Kidney (tissue), 14 donors: ENCODE results near the gene NBL1. TPM values are rescaled to one million over a fixed set of nuclear protein-coding genes. Genes with fewer than 3 reads are reported as not detected.

ENCODE experiments used
- DNase-seq, 5 donors: peaks; one replicate each; pipeline ENCODE4 v3.0.0-alpha.2; 2013 to 2020
- FAIRE-seq: peaks from 2 replicates; lab custom pipeline; 2012; peaks lifted over from hg19 to GRCh38; lab: Jason Lieb, UNC
- H3K27ac ChIP-seq, 2 donors: one replicate each; pipeline ENCODE4 v1.7.0; 2013; ENCODE audit warnings: low read depth in 2 of 2, low read length in 2 of 2, inconsistent platforms in 1 of 2
- H3K27me3 ChIP-seq: one replicate; pipeline ENCODE4 v1.7.1; 2013; ENCODE audit warnings: low read length, inconsistent platforms; ENCODE audit not compliant: control insufficient read depth, insufficient read depth
- H3K36me3 ChIP-seq, 3 donors: one replicate each; pipeline versions ENCODE4 v1.7.0 to v1.7.1; 2013; ENCODE audit warnings: low read length in 3 of 3, control low read depth in 1 of 3, inconsistent platforms in 1 of 3; ENCODE audit not compliant: insufficient read depth in 3 of 3, control insufficient read depth in 2 of 3
- H3K4me1 ChIP-seq, 3 donors: one replicate each; pipeline versions ENCODE4 v1.7.0 to v1.7.1; 2013; ENCODE audit warnings: low read length in 3 of 3, inconsistent platforms in 1 of 3, low read depth in 1 of 3; ENCODE audit not compliant: control insufficient read depth in 2 of 3, insufficient read depth in 2 of 3
- H3K4me3 ChIP-seq, 3 donors: one replicate each; pipeline versions ENCODE4 v1.7.0 to v1.8.1; 2013; ENCODE audit warnings: low read length in 3 of 3, control low read depth in 1 of 3, inconsistent platforms in 1 of 3
- H3K9ac ChIP-seq, 3 donors: one replicate each; pipeline versions ENCODE4 v1.7.0 to v1.7.1; 2013; ENCODE audit warnings: low read length in 3 of 3, control low read depth in 1 of 3, inconsistent platforms in 1 of 3
- H3K9me3 ChIP-seq, 3 donors: one replicate each; pipeline versions ENCODE4 v1.7.0 to v1.7.1; 2013; ENCODE audit warnings: low read length in 3 of 3, control low read depth in 1 of 3, inconsistent platforms in 1 of 3; ENCODE audit not compliant: control insufficient read depth in 2 of 3, insufficient read depth in 1 of 3
- CTCF ChIP-seq: IDR thresholded peaks from 3 replicates; pipeline ENCODE4 v1.5.1; 2012; ENCODE audit warnings: mild to moderate bottlenecking, moderate library complexity, borderline replicate concordance; ENCODE audit not compliant: insufficient read depth; ENCODE audit errors: extremely low read depth
- intact Hi-C: fragments of 100-400 bp; cut with DNase I; formaldehyde crosslinking; loops from one replicate; pipeline ENCODE4 v1.11.1; 2022
- polyA plus RNA-seq: library from polyadenylated mRNA; stranded (reverse); fragments of 350-450 nt; fragmentation: Illumina TruSeq; extraction: RNeasy Lipid Tissue Mini Kit (QIAGEN cat#74804); gene quantifications from one replicate; pipeline ENCODE4 v1.2.3, GENCODE V29; 2014; ENCODE audit warnings: low read depth, low replicate concordance; ENCODE audit not compliant: insufficient read depth
- total RNA-seq: library from RNA; stranded (reverse); fragmentation: NEBNext Ultra II Directional; extraction: Animal tissue kit (Norgen Biotek cat#: 25700); gene quantifications from one replicate; pipeline ENCODE4 v1.2.1, GENCODE V29; 2021
- donor health status: control.
- donor health status: control.
- donor health status: control.
- donor health status: control.
- donor health status: control.
- donor health status: DM: yes; HTN: yes; CAD: no.
- donor health status: Normal renal cell carcinoma (clear cell type).

NBL1 gene
- total and polyA plus RNA-seq, 2 donors from 2014 or later: 47.4 to 141 TPM

- FAIRE-seq (no peak), DNase-seq (peak in 1 of 5 donors; percentile 57)
- no peaks in the 10 kb centered on the region for H3K9me3 ChIP-seq
- no peaks in the 10 kb centered on the region for H3K36me3 ChIP-seq
- H3K9ac ChIP-seq: no peak within 1 kb of the TSS
- H3K4me3 ChIP-seq: no peak within 1 kb of the TSS
- TF ChIP-seq CTCF: no peak
- peaks cover 6% of the 10 kb centered on the region for H3K27me3 ChIP-seq
- intact Hi-C loops: no loop called here
- no peak within 1 kb of the TSS for H3K27ac ChIP-seq
- no peaks in the 10 kb centered on the region for H3K4me1 ChIP-seq
These were observed 20.5 kb downstream of the NBL1 start, which contains the start of gene HTR6 for GRCh38 chr1:19664453-19665185. TSS of gene HTR6 (plus strand) at chr1:19664875. CDS start at chr1:19665754, 879 bp downstream.

- DNase-seq: no peak
- H3K27ac ChIP-seq: no peak overlapping the region
- no peaks in the 10 kb centered on the region for H3K36me3 ChIP-seq
- FAIRE-seq: no peak
- intact Hi-C loops: no loop called here
- no peaks in the 10 kb centered on the region for H3K9me3 ChIP-seq
- peaks cover 6% of the 10 kb centered on the region for H3K27me3 ChIP-seq
- no peak overlapping the region for H3K4me3 ChIP-seq
- no peak overlapping the region for H3K9ac ChIP-seq
- no peak for TF ChIP-seq CTCF
- no peaks in the 10 kb centered on the region for H3K4me1 ChIP-seq
These were observed 21.0 kb downstream of the NBL1 start for GRCh38 chr1:19665186-19665495.

DNA sequence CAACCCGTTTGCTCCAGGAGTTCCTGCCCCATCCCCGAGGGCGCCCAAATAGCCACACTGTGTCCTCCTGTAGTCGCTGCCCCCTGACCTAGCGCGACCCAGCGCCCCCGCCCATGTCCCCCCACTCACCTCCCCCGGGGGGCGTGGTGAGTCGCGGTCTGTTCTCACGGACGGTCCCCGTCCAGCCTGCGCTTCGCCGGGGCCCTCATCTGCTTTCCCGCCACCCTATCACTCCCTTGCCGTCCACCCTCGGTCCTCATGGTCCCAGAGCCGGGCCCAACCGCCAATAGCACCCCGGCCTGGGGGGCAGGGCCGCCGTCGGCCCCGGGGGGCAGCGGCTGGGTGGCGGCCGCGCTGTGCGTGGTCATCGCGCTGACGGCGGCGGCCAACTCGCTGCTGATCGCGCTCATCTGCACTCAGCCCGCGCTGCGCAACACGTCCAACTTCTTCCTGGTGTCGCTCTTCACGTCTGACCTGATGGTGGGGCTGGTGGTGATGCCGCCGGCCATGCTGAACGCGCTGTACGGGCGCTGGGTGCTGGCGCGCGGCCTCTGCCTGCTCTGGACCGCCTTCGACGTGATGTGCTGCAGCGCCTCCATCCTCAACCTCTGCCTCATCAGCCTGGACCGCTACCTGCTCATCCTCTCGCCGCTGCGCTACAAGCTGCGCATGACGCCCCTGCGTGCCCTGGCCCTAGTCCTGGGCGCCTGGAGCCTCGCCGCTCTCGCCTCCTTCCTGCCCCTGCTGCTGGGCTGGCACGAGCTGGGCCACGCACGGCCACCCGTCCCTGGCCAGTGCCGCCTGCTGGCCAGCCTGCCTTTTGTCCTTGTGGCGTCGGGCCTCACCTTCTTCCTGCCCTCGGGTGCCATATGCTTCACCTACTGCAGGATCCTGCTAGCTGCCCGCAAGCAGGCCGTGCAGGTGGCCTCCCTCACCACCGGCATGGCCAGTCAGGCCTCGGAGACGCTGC lies 21.7 kb downstream of the NBL1 start:
- H3K4me3 ChIP-seq: no peak overlapping the region

More for the DNA sequence above, 21.7 kb downstream of the NBL1 start:
- FAIRE-seq: no peak
- Histone ChIP-seq H3K27ac (no peak overlapping the region), H3K9me3 (no peaks in the 10 kb centered on the region), H3K27me3 (peaks cover 6% of the 10 kb centered on the region), H3K9ac (no peak overlapping the region), H3K4me1 (no peaks in the 10 kb centered on the region), H3K36me3 (no peaks in the 10 kb centered on the region)
- intact Hi-C loops: no loop called here
- TF ChIP-seq CTCF: no peak
- DNase-seq: peak in 1 of 5 donors; percentile 59
